ENCODE measurements around the gene GLB1L3.
"Not testable (repeated sequence)": the region's sequence is repeated elsewhere in the genome, so short reads cannot be mapped to it uniquely, and the experiment has no call there.

The GLB1L3 gene

DNA sequence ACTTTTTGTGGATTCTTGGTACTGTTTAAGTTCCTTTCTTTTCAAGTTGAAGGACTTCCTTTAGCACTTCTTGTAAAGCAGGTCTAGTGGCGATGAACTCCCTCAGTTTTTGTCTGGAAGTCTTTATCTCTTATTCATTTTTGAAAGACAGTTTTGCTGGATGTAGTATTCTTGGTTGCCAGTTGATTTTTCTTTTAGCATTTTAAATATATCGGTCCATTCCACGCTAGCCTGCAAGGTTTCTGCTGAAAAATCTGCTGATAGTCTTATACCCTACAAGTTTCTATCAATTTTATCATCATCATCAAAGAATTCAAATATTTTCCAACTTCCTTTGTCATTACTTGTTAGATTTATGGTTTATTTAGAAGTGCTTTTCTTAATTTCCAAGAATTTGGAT, 40.9 kb downstream of the GLB1L3 start:
- DNase-seq: no peak

DNA sequence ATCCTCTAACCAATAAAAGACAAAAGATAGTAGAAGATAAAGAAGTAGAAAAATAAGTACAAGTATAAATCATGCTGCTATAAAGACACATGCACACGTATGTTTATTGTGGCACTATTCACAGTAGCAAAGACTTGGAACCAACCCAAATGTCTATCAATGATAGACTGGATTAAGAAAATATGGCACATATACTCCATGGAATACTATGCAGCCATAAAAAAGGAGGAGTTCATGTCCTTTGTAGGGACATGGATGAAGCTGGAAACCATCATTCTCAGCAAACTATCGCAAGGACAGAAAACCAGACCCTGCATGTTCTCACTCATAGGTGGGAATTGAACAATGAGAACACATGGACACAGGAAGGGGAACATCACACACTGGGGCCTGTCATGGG, 45.2 kb downstream of the GLB1L3 start:
- DNase-seq: not testable (repeated sequence)

DNA sequence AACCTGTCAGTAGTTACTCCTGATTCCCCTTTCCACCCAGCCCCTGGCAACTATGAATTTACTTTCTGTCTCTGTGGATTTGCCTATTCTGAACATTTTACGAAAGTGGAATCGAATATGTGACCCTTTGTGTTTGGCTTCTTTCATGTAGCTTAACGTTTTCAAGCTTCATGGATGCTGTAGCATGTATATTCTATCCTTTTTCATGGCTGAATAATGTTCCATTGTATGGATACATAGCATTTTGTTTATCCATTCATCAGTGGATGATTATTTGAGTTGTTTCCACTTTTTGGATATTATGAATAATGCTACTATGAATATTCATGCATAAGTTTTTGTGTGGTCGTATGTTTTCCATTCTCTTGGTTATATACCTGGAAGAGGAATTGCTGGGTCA, 46.4 kb downstream of the GLB1L3 start:
- DNase-seq: no peak

DNA sequence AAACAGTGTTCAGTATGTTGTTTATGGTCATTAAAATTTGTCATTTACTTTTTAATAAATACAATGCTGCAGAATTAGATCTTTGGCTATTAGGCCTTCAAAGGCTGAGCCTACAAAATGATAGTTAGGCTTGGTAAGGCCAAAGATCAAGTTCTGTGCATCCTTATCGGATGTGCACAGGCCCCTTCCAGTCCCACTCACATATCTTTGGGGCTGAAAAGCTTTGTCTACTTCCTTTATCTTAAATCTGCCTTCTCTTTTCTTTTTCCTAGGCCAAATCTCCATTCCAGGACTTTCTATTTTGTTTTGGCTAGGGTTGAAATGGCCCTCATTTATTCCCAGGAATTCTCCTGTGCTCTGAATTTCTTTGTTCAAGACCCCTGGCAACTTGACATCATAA, 52.3 kb downstream of the GLB1L3 start:
- DNase-seq: no peak

DNA sequence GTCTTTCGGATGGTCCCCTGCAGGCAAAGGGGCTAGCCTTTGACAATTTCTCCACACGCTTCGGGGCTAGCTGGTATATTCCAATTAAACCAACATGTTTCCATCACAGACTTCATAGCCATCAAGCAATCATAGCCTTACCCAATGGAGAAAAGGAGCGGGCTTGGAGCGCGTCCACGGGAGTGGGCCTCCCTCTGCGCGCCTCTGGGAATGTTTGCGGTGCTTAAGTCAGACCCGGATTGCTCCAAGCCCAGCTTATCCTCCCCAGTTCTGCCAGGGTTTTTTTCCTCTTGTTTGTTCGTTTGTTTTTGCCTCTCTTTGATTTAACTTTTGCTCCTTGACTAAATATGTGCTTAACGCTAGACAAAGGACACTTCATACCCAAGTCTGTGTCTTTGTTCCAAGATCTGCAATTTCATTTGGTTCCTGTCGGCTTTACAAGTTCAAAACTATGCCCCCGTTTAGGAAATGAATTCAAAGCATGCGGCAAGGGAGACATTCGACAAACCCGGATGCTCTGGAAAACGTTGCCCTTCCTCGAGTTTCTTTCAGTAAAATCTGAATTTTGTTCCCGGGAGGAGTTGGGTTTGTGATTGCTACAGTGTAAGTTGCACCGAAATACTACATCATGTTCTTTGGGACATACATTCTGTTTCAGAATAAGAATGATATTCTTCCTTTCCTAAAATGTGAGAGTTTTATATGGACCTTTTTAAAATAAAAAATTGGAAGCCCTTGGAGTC, 54.6 kb downstream of the GLB1L3 start:
- no peak for DNase-seq

DNA sequence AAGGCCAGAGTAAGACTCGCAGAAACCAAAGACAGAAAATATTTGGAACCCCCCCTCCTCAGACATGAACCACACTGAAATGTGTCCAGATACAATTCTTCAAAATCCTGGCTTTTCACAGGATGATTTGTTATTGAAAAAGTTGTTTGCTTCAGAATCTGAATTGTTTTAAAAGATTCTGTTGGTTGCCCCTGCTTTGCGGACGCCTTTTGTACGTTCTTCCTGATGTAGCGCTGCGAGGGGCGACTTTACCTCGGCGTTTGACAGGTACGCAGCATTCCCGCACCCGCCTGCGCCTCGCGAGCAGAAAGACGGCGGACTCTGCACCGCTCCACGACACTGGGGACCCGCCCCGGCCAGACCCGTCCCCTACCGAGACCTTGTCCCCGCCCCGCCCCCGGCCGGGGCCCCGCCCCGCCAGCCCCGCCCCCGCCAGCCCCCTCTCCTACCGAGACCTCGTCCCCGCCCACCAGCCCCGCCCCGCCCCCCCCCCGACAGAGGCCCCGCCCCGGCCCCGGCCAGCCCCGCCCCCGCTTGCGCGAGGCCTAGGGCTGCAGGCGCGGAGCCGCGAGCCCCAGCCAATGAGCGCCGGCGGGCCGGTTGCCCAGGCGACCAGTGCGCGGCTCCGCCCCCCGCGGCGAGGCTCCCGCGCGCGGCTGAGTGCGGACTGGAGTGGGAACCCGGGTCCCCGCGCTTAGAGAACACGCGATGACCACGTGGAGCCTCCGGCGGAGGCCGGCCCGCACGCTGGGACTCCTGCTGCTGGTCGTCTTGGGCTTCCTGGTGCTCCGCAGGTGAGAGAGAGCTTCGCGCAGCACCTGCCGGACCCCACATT, 55.4 kb downstream of the GLB1L3 start, which contains the start of gene GLB1L2:
GLB1L2 (plus strand) TSS at position 635 of the 835 bp plus-strand sequence; CDS start at position 709, 74 bp downstream.
- peak; percentile 73 for DNase-seq

DNA sequence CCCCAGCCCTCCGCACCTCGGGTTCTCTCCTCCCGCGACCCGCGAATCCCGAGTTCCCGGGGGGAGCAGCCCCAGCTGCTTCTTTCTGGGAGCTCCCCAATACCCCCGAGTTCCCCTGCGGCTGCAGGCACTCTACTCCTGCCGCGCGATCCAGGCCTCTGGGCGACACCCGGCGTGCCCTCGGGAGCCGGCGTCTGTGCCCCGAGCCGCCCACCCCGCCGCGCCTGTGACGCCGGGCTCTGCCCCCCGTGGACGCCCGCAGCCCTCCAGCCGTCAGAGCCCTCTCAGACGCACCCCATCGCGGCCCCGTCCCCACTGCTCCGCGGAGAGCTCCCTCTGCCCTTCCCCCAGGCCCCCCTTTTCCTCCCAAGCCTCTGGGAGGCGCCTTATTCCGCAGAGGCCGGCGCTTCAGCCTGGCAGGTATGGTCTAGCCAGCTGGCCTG, 56.0 kb downstream of the GLB1L3 start:
- no peak for DNase-seq

DNA sequence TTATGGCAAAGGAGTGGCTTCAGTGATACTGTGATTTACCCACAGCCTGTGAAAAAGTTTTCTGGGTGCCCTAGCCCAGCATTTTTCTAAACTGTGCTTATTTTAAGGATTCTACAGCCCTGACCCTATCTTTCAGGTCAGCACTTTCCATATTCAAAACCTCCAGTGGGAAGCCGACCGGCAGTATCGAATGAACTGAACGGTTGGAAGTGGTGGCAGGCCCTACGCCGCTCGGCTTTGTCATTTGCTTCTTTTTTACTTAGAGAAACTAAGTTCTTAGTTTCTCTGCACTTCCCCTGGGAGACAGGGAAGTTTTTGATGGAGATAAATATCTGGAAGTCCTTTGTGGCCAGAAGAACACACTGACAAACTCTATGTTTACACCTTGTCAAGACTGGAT, 56.6 kb downstream of the GLB1L3 start:
- no peak for DNase-seq

DNA sequence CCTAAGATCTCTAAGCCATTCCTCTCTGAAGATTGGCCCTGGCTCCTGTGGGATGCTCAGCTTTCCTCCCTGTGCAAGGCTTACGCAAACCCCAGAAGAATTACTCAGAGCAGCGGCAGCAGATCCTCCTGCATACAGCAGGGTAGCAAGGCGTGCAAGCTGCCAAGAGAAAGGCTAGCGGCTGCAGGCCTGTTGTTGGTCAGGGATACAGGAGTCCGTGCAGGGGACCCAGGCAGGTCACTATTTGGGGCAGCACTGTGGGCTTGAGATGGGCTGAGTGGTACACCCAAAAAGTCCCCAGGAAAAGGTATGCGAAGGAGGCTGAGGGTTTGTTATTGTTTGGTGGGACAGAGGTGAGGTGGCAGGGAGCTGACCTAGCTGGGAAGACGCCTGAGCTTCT, 57.1 kb downstream of the GLB1L3 start:
- DNase-seq: no peak

DNA sequence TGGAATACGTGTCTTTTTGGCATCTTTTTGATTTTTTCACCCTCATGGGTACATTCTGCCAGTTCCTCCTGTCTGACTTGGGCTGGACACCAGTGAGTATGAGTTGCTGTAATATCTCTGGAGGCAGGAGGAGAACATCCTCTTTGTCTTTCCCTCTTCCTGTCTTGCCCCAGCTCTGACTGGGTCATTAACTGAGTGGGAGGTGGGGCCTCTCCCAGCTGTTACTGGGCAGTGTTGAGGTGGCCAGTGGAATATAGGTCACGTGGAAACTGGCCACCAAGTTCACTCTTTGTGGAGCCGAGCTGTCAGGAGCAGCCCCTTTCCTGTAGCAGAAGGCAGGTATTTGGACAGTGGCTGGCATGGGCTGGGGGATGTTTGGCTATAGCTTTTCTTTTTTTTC, 57.8 kb downstream of the GLB1L3 start:
- no peak for DNase-seq

DNA sequence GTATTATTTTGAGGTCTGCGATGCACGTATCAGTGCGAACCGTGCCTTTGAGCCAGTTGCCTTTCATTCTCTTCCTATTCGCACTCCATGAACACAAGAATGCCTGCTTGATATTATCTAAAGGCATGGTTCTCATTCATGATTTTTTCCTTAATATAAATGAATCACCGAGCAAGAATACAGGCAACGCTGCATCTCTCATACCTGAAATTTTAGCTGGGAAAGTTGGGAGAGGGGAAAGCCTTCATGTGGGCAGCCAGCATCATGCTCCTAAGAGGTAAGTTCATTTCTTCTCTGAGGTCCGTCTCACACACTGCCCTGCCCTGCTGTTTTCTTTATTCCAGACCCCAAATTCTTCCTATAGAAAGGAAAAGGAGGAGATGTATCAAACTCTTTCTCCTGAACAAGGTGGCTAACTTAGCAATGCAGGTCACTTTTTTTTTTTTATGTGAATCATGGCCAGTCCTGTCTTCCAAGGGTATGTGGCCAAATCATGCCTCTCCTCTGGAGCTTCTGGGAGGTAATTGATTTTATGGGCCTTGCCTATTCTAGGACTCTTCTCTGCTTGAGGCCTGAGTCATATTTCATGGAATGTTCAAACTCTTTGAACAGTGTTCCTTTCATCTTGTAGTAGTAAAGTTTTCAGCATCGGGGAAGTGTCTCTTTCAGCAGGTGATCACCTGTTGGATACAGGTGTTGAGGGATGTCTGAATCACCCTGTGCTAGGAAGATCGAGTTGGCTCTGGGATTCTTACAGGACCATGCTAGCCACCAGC, 58.8 kb downstream of the GLB1L3 start:
- no peak for DNase-seq

DNA sequence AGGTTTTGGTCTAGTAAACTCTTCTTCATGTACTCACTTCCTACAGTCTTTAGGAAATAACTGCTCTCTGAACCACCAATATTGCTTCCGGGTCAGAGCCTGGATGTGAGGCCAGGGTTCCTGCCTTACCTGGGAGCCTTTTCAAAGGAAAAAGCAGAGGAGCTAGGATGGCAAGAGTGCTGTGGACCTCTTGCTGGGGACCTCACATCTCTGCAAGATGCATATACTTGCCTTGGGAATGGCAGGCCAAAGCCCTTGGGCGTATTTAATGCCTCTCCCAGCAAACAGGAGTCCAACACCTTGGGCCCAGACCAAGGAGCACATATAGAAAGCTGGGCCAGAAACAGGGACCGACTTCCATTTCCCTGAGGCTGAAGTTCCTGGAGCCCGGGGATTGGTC, 60.9 kb downstream of the GLB1L3 start:
- DNase-seq: no peak

DNA sequence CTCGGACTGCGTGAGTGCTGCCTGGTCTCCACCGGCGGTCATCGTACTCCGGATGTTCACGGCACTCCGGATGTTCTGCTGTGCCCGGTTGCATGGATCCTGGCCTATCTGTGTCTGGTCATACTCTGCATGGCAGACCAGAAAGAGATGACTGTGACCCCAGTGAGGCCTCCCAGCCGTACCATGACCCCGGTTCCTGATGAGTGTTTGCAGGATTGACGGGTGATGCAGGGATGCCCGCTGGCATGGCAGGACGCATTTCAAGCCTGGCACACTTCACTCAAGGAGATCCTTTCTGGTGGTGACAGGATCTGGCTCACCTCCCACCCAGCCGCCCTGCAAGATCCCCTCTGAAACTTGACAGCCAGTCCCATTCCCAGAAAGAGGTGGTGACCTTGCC, 61.9 kb downstream of the GLB1L3 start:
- no peak for DNase-seq

DNA sequence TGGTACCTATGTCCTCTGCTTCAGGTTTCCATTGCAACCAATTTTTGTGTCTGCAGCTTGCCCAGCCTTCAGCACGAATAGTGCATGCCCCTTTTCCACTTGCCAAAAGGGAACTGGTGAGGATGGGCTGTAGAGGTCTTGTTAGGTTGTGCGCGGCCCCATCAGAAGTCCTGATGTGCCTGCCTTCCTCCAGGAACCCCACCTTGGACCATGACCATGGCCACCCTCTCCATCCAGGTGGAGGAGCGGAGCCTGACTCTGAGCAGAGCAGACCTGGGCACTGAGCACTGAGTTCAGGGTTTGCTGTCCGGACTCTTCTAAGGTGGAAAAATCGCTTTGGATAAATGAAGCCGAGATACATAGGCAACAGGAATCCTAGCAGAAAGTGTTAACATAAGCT, 62.5 kb downstream of the GLB1L3 start:
- no peak for DNase-seq

DNA sequence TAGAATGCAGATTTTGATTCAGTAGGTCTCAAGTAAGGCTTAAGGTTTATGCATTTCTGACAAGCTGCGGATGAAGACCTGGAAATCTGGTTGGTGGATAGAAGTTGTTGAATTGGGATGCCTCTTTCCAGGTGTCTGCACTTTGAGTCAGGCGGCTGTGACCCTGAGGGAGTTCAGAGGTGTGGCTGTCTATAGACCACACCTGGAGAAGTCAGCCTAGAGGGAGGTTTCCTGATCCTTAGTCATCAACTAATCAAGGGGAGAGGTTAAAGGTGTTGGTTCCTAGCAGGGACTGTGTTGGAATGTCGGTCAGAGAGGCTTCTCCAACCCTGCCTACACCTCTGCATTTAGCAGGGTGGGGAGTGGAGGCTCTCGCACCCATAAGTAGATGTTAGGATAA, 63.6 kb downstream of the GLB1L3 start:
- no peak for DNase-seq

DNA sequence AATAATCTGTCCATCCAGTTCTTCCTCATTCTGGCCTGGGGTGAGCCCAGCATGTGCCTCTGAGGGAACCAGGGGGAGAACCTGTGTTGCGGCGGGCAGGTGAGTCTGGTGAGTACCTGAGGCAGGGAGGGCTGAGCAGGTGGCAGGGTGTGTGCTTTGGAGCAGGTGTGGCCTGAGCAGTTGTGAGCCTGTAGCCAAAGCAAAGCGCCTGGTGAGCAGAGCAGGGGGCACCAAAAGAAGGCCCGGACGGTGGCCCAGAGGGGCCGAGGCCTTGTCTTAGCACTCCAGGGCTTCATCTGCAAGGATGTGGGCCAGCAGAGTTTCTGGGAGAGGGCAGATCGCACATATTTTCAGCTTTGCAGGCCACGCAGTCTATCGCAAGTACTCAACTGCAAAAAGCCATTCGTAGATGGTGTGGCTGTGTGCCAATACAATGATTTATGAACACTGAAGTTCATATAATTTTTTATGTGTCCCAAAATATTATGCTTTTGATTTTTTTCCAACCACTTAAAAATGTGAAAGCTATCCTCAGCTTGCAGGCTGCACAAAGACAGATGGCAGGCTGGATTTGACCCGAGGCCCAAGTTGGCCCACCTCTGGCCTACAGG, 64.3 kb downstream of the GLB1L3 start:
- no peak for DNase-seq

DNA sequence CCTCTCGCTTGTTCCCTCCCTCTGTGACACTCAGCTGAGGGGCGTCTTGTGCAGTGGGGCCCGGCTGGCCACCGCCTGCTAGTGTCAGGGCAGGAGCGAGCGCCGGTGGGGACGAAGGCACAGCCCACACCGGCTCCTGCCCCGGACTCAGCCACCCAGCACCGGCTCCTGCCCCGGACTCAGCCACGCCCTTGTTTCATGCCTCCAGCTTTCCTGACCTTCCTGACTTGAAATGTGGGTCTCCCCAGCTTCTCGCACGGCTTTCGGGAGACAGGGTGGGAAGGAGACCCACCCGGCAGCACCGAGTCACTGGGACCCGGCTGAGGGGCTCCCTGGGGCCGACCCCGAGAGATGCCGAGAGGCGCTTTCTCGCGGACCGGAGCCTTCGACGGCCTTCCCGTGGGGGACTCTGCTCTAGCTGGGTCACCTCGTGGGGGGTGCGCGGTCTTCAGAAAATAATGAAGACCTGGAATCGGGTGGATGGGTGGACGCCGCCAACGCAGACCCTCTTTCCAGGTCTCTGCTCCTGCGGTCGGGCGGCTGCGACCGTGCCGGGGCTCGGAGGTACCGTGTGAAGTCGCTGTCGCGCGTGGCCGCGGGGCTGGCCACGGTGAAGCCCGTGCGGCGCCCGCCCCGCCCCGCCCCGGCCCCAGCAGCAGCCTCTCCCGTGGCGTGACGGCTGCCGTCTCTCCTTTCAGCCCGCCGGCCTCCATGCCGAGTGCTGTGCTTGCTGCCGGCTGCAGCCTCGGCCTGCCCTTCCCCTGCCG, 65.8 kb downstream of the GLB1L3 start:
- DNase-seq: no peak

DNA sequence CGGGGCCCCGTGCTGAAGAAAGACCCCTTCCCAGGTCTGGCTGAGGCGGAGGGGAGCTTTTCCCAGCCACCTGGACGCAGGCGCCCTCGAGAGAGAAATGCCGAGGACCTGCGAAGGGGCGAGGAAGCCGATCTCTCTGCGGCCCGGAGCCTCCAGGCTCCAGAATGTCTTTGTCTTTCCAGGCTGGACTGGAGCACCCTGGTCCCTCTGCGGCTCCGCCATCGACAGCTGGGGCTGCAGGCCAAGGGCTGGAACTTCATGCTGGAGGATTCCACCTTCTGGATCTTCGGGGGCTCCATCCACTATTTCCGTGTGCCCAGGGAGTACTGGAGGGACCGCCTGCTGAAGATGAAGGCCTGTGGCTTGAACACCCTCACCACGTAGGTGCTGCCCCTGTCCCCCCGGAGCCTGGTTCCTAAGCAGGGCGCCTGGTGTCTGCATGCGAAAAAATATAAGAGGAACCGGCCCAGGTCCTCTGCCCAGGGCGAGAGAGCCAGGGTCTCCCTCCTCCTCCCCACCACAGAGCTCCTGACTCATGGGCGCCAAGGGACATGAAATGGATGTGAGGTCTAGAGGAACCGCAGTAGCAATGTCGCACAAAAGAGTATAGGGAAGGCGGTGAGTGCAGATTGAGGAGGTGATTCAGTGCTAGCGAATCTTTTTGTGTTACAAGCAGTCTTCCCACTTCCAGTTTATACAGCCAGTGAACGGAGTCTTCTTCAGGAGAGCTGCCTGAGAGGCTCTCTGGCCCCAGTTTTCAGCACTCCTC, 66.6 kb downstream of the GLB1L3 start:
- no peak for DNase-seq

DNA sequence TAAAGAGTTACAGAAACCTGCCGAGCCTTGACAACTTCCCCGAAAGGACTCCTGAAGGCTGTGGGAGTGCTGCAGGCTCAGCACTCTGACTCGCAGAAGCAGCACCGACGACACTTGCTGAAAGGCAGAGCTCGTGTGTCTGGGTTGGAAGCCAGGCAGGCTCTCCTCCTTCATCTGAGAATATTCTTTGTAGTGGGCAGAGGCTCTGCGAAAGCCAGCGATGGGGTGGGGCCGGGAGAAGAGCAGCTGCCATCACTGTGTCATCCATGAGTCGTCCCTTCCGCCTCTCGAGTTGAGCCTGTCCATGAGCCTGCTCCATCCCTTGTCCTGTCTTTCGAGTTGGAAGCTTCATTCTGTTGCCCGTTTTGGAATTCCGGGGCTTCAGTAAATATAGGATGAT, 67.5 kb downstream of the GLB1L3 start:
- no peak for DNase-seq

DNA sequence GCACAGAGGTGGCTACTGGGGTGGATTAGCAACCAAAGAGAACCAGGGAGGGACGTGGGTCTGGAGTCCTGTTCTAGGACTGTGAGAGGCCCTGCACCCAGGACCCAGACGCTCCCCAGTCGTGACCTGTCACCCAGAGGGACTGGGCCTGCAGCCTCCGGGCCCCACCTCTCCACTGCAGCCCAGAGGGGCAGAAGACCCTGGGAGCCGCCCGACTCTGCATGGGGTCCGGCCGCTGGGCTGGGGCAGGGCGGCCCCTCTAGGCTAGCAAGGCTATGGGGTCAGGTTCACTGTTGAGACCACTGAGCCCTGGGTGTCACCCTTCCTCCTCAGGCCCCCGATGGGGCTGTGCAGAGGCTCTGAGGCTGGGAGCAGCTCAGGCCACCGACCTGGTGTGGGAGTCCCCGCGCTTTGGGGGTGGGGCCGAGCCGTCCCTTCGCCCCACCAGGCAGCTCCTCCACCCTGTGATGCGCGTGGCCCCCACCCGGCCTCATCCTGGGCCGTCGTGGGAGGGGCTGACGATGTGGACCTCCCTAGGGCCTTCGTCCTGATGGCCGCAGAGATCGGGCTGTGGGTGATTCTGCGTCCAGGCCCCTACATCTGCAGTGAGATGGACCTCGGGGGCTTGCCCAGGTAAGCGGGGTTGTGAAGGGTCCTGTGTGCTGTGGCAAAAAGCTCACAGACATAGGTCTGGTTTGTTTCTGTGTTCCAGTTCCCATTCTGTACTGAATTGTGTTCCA, 68.5 kb downstream of the GLB1L3 start:
- DNase-seq: not testable (repeated sequence)

DNA sequence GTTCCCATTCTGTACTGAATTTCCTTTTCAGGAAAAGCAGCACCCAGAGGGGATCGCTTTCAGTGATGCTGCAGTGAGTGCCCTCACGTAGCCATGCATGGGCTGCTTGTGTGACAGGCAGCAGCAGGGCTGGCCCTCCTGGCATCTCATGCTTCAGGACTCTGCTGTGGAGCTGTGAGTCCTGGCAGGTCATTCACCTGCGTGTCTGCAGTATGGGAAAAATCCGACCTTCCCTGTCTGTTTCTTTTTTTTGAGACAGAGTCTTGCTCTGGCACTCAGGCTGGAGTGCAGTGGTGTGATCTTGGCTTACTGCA, 69.0 kb downstream of the GLB1L3 start:
- DNase-seq: no peak

Measured in activated CD4-positive, alpha-beta T cell treated with anti-CD3 and anti-CD28 coated beads, Interleukin-2, amount 50 U/mL, for 1 hour (primary cell).